Measurements from ENCODE around the gene SIPA1L3.

DNA sequence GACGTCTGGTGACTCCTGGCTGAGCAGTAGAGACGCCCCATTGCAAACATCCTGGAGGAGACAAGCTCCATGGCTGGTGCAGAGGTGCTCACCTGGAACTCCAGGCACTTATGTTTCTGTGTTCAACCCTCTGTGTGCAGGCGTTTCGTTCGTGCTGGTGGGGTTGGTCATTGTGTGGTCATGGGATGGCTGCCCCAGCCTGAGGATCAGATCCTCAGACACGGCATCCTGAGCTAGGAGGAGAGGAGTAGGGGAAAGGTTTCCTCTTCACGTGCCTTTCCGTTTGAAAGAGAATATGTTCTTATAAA is 87.8 kb downstream of the SIPA1L3 start:
- TF ChIP-seq, protein P1, sequence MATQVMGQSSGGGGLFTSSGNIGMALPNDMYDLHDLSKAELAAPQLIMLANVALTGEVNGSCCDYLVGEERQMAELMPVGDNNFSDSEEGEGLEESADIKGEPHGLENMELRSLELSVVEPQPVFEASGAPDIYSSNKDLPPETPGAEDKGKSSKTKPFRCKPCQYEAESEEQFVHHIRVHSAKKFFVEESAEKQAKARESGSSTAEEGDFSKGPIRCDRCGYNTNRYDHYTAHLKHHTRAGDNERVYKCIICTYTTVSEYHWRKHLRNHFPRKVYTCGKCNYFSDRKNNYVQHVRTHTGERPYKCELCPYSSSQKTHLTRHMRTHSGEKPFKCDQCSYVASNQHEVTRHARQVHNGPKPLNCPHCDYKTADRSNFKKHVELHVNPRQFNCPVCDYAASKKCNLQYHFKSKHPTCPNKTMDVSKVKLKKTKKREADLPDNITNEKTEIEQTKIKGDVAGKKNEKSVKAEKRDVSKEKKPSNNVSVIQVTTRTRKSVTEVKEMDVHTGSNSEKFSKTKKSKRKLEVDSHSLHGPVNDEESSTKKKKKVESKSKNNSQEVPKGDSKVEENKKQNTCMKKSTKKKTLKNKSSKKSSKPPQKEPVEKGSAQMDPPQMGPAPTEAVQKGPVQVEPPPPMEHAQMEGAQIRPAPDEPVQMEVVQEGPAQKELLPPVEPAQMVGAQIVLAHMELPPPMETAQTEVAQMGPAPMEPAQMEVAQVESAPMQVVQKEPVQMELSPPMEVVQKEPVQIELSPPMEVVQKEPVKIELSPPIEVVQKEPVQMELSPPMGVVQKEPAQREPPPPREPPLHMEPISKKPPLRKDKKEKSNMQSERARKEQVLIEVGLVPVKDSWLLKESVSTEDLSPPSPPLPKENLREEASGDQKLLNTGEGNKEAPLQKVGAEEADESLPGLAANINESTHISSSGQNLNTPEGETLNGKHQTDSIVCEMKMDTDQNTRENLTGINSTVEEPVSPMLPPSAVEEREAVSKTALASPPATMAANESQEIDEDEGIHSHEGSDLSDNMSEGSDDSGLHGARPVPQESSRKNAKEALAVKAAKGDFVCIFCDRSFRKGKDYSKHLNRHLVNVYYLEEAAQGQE (IDR thresholded peaks at IDR 0.05; ENCODE audit: unreplicated experiment) = no peak
- TF ChIP-seq EZH2 (IDR thresholded peaks at IDR 0.05; ENCODE audit: low read depth, unreplicated experiment) (no peak), EZH2phosphoT487 (IDR thresholded peaks at IDR 0.05; ENCODE audit: unreplicated experiment) (no peak), POLR2AphosphoS5 (IDR thresholded peaks at IDR 0.05; ENCODE audit: low read depth) (no peak)
- TF ChIP-seq, protein P2, sequence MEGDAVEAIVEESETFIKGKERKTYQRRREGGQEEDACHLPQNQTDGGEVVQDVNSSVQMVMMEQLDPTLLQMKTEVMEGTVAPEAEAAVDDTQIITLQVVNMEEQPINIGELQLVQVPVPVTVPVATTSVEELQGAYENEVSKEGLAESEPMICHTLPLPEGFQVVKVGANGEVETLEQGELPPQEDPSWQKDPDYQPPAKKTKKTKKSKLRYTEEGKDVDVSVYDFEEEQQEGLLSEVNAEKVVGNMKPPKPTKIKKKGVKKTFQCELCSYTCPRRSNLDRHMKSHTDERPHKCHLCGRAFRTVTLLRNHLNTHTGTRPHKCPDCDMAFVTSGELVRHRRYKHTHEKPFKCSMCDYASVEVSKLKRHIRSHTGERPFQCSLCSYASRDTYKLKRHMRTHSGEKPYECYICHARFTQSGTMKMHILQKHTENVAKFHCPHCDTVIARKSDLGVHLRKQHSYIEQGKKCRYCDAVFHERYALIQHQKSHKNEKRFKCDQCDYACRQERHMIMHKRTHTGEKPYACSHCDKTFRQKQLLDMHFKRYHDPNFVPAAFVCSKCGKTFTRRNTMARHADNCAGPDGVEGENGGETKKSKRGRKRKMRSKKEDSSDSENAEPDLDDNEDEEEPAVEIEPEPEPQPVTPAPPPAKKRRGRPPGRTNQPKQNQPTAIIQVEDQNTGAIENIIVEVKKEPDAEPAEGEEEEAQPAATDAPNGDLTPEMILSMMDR (conservative IDR thresholded peaks at IDR 0.05; ENCODE audit: low read depth in 2 of 2) = no peak
- TF ChIP-seq, protein P3, sequence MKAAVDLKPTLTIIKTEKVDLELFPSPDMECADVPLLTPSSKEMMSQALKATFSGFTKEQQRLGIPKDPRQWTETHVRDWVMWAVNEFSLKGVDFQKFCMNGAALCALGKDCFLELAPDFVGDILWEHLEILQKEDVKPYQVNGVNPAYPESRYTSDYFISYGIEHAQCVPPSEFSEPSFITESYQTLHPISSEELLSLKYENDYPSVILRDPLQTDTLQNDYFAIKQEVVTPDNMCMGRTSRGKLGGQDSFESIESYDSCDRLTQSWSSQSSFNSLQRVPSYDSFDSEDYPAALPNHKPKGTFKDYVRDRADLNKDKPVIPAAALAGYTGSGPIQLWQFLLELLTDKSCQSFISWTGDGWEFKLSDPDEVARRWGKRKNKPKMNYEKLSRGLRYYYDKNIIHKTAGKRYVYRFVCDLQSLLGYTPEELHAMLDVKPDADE (IDR thresholded peaks at IDR 0.05) = no peak
- TF ChIP-seq, protein P4, sequence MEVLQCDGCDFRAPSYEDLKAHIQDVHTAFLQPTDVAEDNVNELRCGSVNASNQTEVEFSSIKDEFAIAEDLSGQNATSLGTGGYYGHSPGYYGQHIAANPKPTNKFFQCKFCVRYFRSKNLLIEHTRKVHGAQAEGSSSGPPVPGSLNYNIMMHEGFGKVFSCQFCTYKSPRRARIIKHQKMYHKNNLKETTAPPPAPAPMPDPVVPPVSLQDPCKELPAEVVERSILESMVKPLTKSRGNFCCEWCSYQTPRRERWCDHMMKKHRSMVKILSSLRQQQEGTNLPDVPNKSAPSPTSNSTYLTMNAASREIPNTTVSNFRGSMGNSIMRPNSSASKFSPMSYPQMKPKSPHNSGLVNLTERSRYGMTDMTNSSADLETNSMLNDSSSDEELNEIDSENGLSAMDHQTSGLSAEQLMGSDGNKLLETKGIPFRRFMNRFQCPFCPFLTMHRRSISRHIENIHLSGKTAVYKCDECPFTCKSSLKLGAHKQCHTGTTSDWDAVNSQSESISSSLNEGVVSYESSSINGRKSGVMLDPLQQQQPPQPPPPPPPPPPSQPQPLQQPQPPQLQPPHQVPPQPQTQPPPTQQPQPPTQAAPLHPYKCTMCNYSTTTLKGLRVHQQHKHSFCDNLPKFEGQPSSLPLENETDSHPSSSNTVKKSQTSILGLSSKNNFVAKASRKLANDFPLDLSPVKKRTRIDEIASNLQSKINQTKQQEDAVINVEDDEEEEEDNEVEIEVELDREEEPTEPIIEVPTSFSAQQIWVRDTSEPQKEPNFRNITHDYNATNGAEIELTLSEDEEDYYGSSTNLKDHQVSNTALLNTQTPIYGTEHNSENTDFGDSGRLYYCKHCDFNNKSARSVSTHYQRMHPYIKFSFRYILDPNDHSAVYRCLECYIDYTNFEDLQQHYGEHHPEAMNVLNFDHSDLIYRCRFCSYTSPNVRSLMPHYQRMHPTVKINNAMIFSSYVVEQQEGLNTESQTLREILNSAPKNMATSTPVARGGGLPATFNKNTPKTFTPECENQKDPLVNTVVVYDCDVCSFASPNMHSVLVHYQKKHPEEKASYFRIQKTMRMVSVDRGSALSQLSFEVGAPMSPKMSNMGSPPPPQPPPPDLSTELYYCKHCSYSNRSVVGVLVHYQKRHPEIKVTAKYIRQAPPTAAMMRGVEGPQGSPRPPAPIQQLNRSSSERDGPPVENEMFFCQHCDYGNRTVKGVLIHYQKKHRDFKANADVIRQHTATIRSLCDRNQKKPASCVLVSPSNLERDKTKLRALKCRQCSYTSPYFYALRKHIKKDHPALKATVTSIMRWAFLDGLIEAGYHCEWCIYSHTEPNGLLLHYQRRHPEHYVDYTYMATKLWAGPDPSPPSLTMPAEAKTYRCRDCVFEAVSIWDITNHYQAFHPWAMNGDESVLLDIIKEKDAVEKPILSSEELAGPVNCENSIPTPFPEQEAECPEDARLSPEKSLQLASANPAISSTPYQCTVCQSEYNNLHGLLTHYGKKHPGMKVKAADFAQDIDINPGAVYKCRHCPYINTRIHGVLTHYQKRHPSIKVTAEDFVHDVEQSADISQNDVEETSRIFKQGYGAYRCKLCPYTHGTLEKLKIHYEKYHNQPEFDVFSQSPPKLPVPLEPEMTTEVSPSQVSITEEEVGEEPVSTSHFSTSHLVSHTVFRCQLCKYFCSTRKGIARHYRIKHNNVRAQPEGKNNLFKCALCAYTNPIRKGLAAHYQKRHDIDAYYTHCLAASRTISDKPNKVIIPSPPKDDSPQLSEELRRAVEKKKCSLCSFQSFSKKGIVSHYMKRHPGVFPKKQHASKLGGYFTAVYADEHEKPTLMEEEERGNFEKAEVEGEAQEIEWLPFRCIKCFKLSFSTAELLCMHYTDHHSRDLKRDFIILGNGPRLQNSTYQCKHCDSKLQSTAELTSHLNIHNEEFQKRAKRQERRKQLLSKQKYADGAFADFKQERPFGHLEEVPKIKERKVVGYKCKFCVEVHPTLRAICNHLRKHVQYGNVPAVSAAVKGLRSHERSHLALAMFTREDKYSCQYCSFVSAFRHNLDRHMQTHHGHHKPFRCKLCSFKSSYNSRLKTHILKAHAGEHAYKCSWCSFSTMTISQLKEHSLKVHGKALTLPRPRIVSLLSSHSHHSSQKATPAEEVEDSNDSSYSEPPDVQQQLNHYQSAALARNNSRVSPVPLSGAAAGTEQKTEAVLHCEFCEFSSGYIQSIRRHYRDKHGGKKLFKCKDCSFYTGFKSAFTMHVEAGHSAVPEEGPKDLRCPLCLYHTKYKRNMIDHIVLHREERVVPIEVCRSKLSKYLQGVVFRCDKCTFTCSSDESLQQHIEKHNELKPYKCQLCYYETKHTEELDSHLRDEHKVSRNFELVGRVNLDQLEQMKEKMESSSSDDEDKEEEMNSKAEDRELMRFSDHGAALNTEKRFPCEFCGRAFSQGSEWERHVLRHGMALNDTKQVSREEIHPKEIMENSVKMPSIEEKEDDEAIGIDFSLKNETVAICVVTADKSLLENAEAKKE (CRISPR knock-in tag; IDR thresholded peaks at IDR 0.05) = no peak

All from GM23338 (cell line).